IMR-90 (cell line): Measurements from ENCODE around the gene RGS3. TPM values are rescaled to one million over a fixed set of nuclear protein-coding genes. Genes with fewer than 3 reads are reported as not detected.

Experiments used
- ATAC-seq: fragments of 200-7000 bp; cut with Tn5 transposase; 2 replicates; pipeline ENCODE4 v1.9.1; 2020; ENCODE audit warnings: low read depth, mild to moderate bottlenecking, moderate library complexity
- BruUV-seq: library from RNA; stranded (reverse); fragments of 400-500 nt; replicated peaks from 2 replicates; lab custom pipeline; 2021; lab: Mats Ljungman, UMichigan
- CTCF ChIA-PET: fragments of 300-600 bp; formaldehyde crosslinking; extraction: SDS; loops from one replicate; lab custom pipeline; 2021; ENCODE audit warnings: antibody characterized with exemption; lab: Yijun Ruan, JAX
- POLR2A ChIA-PET: fragments of 300-600 bp; sonication (Branson Sonifier 250); formaldehyde crosslinking; loops from one replicate; lab custom pipeline; 2022; ENCODE audit warnings: antibody characterized with exemption; ENCODE audit not compliant: unreplicated experiment; lab: Charles Lee
- DNase-seq: peaks from one replicate; pipeline ENCODE4 v3.0.0; 2013
- H2AFZ ChIP-seq: replicated peaks from 2 replicates; pipeline ENCODE3; 2013; ENCODE audit warnings: low read length, mild to moderate bottlenecking; ENCODE audit not compliant: poor library complexity
- H2AK5ac ChIP-seq: 2 replicates; pipeline ENCODE4 v1.6.1; 2013; ENCODE audit warnings: low read depth, low read length, inconsistent platforms
- H2AK9ac ChIP-seq: replicated peaks from 2 replicates; pipeline ENCODE3; 2013; ENCODE audit warnings: mild to moderate bottlenecking, low read depth, low read length, moderate library complexity; ENCODE audit not compliant: poor library complexity
- H2BK120ac ChIP-seq: 2 replicates; pipeline ENCODE4 v1.6.1; 2013; ENCODE audit warnings: low read depth, low read length, inconsistent platforms
- H2BK15ac ChIP-seq: 3 replicates; pipeline ENCODE4 v1.6.1; 2013; ENCODE audit warnings: low read depth, low read length, inconsistent platforms
- H2BK20ac ChIP-seq: 2 replicates; pipeline ENCODE4 v1.6.1; 2013; ENCODE audit warnings: low read depth, mild to moderate bottlenecking, inconsistent platforms, low read length, moderate library complexity
- H2BK5ac ChIP-seq: 2 replicates; pipeline ENCODE4 v1.6.1; 2013; ENCODE audit warnings: mild to moderate bottlenecking, low read depth, low read length, inconsistent platforms; ENCODE audit not compliant: poor library complexity, severe bottlenecking
- H3K14ac ChIP-seq: replicated peaks from 2 replicates; pipeline ENCODE4 v1.6.1; 2013; ENCODE audit warnings: low read depth, low read length, inconsistent platforms
- H3K18ac ChIP-seq: 2 replicates; pipeline ENCODE4 v1.6.1; 2013; ENCODE audit warnings: low read depth, low read length, control low read depth
- H3K23ac ChIP-seq: 2 replicates; pipeline ENCODE4 v1.6.1; 2013; ENCODE audit warnings: low read depth, low read length, inconsistent platforms
- H3K27ac ChIP-seq: 2 replicates; pipeline ENCODE4 v1.5.1; 2013; ENCODE audit warnings: mild to moderate bottlenecking, control low read depth, low read length; ENCODE audit not compliant: insufficient read depth
- H3K27me3 ChIP-seq: 2 replicates; pipeline ENCODE4 v1.6.1; 2013; ENCODE audit warnings: low read length; ENCODE audit not compliant: control insufficient read depth, insufficient read depth
- H3K36me3 ChIP-seq: 2 replicates; pipeline ENCODE4 v1.6.1; 2013; ENCODE audit warnings: low read length, mixed read lengths; ENCODE audit not compliant: control insufficient read depth, insufficient read depth
- H3K4ac ChIP-seq: 2 replicates; pipeline ENCODE4 v1.6.1; 2013; ENCODE audit warnings: low read depth, low read length, inconsistent platforms
- H3K4me1 ChIP-seq: 2 replicates; pipeline ENCODE4 v1.6.1; 2013; ENCODE audit warnings: low read length, mixed read lengths; ENCODE audit not compliant: control insufficient read depth, insufficient read depth
- H3K4me2 ChIP-seq: 2 replicates; pipeline ENCODE4 v1.6.1; 2013; ENCODE audit warnings: low read depth, mild to moderate bottlenecking, control low read depth, low read length, moderate library complexity
- H3K4me3 ChIP-seq: 2 replicates; pipeline ENCODE4 v1.5.1; 2013; ENCODE audit warnings: low read depth, mild to moderate bottlenecking, control low read depth, low read length, moderate library complexity; ENCODE audit not compliant: insufficient read depth
- H3K56ac ChIP-seq: 2 replicates; pipeline ENCODE4 v1.6.1; 2013; ENCODE audit warnings: low read length, inconsistent platforms; ENCODE audit not compliant: insufficient read depth; ENCODE audit errors: extremely low read depth
- H3K79me1 ChIP-seq, 2 experiments: 2 replicates each; pipeline ENCODE4 v1.6.1; 2013; ENCODE audit warnings: low read length in 2 of 2, inconsistent platforms in 1 of 2, low read depth in 1 of 2
- H3K9ac ChIP-seq: 2 replicates; pipeline ENCODE4 v1.6.1; 2013; ENCODE audit warnings: low read depth, low read length, control low read depth
- H3K9me1 ChIP-seq: 2 replicates; pipeline ENCODE4 v1.6.1; 2013; ENCODE audit warnings: low read length, inconsistent platforms; ENCODE audit not compliant: insufficient read depth
- H3K9me3 ChIP-seq: 2 replicates; pipeline ENCODE4 v1.6.1; 2013; ENCODE audit warnings: low read length; ENCODE audit not compliant: control insufficient read depth, insufficient read depth
- H4K20me1 ChIP-seq: 2 replicates; pipeline ENCODE4 v1.6.1; 2013; ENCODE audit warnings: low read length, inconsistent platforms; ENCODE audit not compliant: insufficient read depth
- H4K5ac ChIP-seq: 2 replicates; pipeline ENCODE4 v1.6.1; 2013; ENCODE audit warnings: mild to moderate bottlenecking, low read depth, low read length, control low read depth
- H4K8ac ChIP-seq, 2 experiments: 2 replicates each; pipeline ENCODE4 v1.6.1; 2013; ENCODE audit warnings: low read depth in 2 of 2, low read length in 2 of 2, control low read depth in 1 of 2, inconsistent platforms in 1 of 2
- H4K91ac ChIP-seq: 2 replicates; pipeline ENCODE4 v1.6.1; 2013; ENCODE audit warnings: low read depth, low read length, inconsistent platforms; ENCODE audit not compliant: insufficient read depth
- NFE2L2 ChIP-seq: fragments of 150-350 bp; IDR thresholded peaks from 2 replicates; pipeline ENCODE4 v1.6.1; 2016; ENCODE audit warnings: low read depth, mild to moderate bottlenecking, low read length
- WGBS, 2 experiments: methylation state at CpG; one replicate each; pipeline versions ENCODE4 v1.1.5 to v1.1.7; 2013; ENCODE audit warnings: missing lambda C conversion rate in 2 of 2; ENCODE audit not compliant: insufficient read length in 1 of 2; ENCODE audit errors: extremely low coverage in 2 of 2; 5-methylcytosine and 5-hydroxymethylcytosine counted together
- dilution Hi-C: fragments of 300-500 bp; cut with HindIII; formaldehyde crosslinking; loops from one replicate; pipeline ENCODE4 v1.14.3; 2018; ENCODE audit warnings: low sequenced_read_pairs; ENCODE audit not compliant: unreplicated experiment
- in situ Hi-C: fragments of 300-500 bp; cut with MboI; formaldehyde crosslinking; loops from 3 replicates; pipeline ENCODE4 v1.14.3; 2019; ENCODE audit warnings: low sequenced_read_pairs, inconsistent platforms, mixed read lengths
- intact Hi-C: fragments of 100-400 bp; cut with micrococcal nuclease; formaldehyde crosslinking; loops from 2 replicates; pipeline ENCODE4 v1.10.0; 2022
- polyA plus RNA-seq, 3 experiments: library from polyadenylated mRNA; depleted of rRNA; stranded (reverse); fragments of >200 nt; gene quantifications; 2 replicates each; pipeline ENCODE4 v1.2.3, GENCODE V29; 2012; ENCODE audit warnings: low replicate concordance in 1 of 3
- total RNA-seq: library from RNA; depleted of rRNA; stranded (reverse); fragments of >200 nt; gene quantifications from 2 replicates; pipeline ENCODE4 v1.2.3, GENCODE V29; 2012

Gene RGS3
- total and polyA plus RNA-seq, 2 of the 4 experiments (the other 2 are of a cell fraction): 51.8 to 65.6 TPM

DNA sequence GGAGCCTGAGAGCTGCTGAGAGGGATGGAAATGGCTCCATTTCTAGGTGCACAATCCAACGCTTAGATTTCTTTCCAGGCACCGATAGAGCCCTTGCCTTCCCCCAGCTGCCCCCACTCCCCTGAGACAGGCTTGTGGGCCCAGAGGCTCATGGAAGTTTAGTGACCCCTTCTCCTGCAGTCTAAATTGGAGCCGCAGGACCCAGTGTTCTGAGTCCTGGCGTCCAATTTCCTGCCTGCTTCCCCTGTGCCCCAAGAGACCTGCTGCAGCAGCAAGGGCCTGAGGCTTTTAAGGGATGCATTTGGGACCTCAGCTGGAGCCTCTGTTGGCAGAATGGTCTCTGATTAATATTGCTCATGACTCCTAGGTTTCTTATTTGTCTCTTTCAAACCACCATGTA lies 61.7 kb downstream of the RGS3 start:
- Histone ChIP-seq H4K5ac (no peak overlapping the region), H2BK120ac (no peak overlapping the region), H3K9me1 (peaks cover 7% of the 10 kb centered on the region; the same call in 1 of the 2 replicates), H3K18ac (no peak overlapping the region), H3K79me1 (no peaks in the 10 kb centered on the region), H3K4me3 (no peak overlapping the region), H2BK20ac (no peak overlapping the region), H3K4me1 (peaks cover 2% of the 10 kb centered on the region; the same call in 1 of the 2 replicates), H2BK15ac (no peak overlapping the region), H3K27me3 (no peaks in the 10 kb centered on the region), H3K56ac (no peak overlapping the region), H3K9me3 (no peaks in the 10 kb centered on the region), H3K36me3 (no peaks in the 10 kb centered on the region), H3K4ac (no peak overlapping the region), H2AK9ac (no peak overlapping the region), H3K9ac (no peak overlapping the region), H3K4me2 (no peak overlapping the region), H3K14ac (no peak overlapping the region), H2AK5ac (no peak overlapping the region), H2BK5ac (no peak overlapping the region), H3K23ac (no peak overlapping the region), H4K91ac (no peak overlapping the region), H3K27ac (no peak overlapping the region), H4K20me1 (no peaks in the 10 kb centered on the region), H2AFZ (no peak overlapping the region), H4K8ac (no peak overlapping the region)
- WGBS, 2 experiments: no CpG with 5 or more reads among the region's 4 CpGs
- in situ Hi-C loops: no loop called here
- DNase-seq (no peak), ATAC-seq (no peak)
- no peak for TF ChIP-seq NFE2L2
- POLR2A ChIA-PET: no interaction called here
- CTCF ChIA-PET: no interaction called here
- dilution Hi-C loops: no loop called here
- intact Hi-C loops: no loop called here
- no TSS peak for BruUV-seq
